Smooth muscle cell (in vitro differentiated cells): ENCODE results near the gene CAMLG. TPM values are rescaled to one million over a fixed set of nuclear protein-coding genes. Genes with fewer than 3 reads are reported as not detected.
"Not testable (repeated sequence)": the region's sequence is repeated elsewhere in the genome, so short reads cannot be mapped to it uniquely, and the experiment has no call there.

ENCODE experiments used
- DNase-seq: peaks from one replicate; lab custom pipeline; 2025; ENCODE audit not compliant: unreplicated experiment; lab: John Stamatoyannopoulos, UW
- H2AFZ ChIP-seq: fragments of 200-600 bp; sonication (generic); 2 replicates; pipeline ENCODE4 v1.6.0; 2016; ENCODE audit warnings: antibody characterized with exemption, low read depth, mild to moderate bottlenecking
- H3F3A ChIP-seq: fragments of 200-600 bp; sonication (generic); 2 replicates; pipeline ENCODE4 v1.6.0; 2017; ENCODE audit warnings: antibody characterized with exemption, low read depth
- H3K27ac ChIP-seq: fragments of 200-600 bp; sonication (generic); 2 replicates; pipeline ENCODE4 v1.5.1; 2016; ENCODE audit warnings: low read depth, mild to moderate bottlenecking
- H3K27me3 ChIP-seq: fragments of 200-600 bp; sonication (generic); 2 replicates; pipeline ENCODE4 v1.6.1; 2016; ENCODE audit warnings: low read depth, mild to moderate bottlenecking
- H3K36me3 ChIP-seq: fragments of 200-600 bp; sonication (generic); 2 replicates; pipeline ENCODE4 v1.5.1; 2016; ENCODE audit warnings: low read depth
- H3K4me1 ChIP-seq: fragments of 200-600 bp; sonication (generic); 2 replicates; pipeline ENCODE4 v1.5.1; 2016; ENCODE audit warnings: low read depth
- H3K4me2 ChIP-seq: fragments of 200-600 bp; sonication (generic); 2 replicates; pipeline ENCODE4 v1.6.0; 2016; ENCODE audit warnings: mild to moderate bottlenecking
- H3K4me3 ChIP-seq: fragments of 200-600 bp; sonication (generic); 2 replicates; pipeline ENCODE4 v1.5.1; 2016; ENCODE audit warnings: mild to moderate bottlenecking
- H3K79me2 ChIP-seq: fragments of 200-600 bp; sonication (generic); 2 replicates; pipeline ENCODE4 v1.6.0; 2016; ENCODE audit warnings: low read depth, mild to moderate bottlenecking
- H3K9ac ChIP-seq: fragments of 200-600 bp; sonication (generic); 2 replicates; pipeline ENCODE4 v1.6.0; 2016; ENCODE audit warnings: low read depth
- H3K9me3 ChIP-seq: fragments of 200-600 bp; sonication (generic); replicated peaks from 2 replicates; pipeline ENCODE4 v1.5.1; 2016; ENCODE audit warnings: low read depth
- H4K20me1 ChIP-seq: fragments of 200-600 bp; sonication (generic); 2 replicates; pipeline ENCODE4 v1.6.0; 2016; ENCODE audit warnings: low read depth
- WGBS: methylation state at CpG from one replicate; pipeline ENCODE4 v1.1.7; 2016; ENCODE audit warnings: low lambda C conversion rate; 5-methylcytosine and 5-hydroxymethylcytosine counted together
- polyA plus RNA-seq: library from polyadenylated mRNA; unstranded; fragments of >200 nt; fragmentation: Nextera tagmentation; extraction: Ambion mirVana; gene quantifications from 2 replicates; pipeline ENCODE4 v1.2.1, GENCODE V29; 2016
- total RNA-seq: library from RNA; depleted of rRNA; stranded (reverse); fragments of >200 nt; gene quantifications from 2 replicates; pipeline ENCODE4 v1.2.3, GENCODE V29; 2014
- TF ChIP-seq, protein P1 (sequence below): fragments of 200-600 bp; sonication (generic); IDR thresholded peaks from 2 replicates; pipeline ENCODE4 v1.5.1; 2017; ENCODE audit warnings: borderline replicate concordance, mild to moderate bottlenecking, antibody characterized with exemption; ENCODE audit not compliant: insufficient read depth, poor library complexity, severe bottlenecking

The CAMLG gene
- total and polyA plus RNA-seq, 2 experiments from 2014 or later, result 29.1 to 35.4 TPM

DNA sequence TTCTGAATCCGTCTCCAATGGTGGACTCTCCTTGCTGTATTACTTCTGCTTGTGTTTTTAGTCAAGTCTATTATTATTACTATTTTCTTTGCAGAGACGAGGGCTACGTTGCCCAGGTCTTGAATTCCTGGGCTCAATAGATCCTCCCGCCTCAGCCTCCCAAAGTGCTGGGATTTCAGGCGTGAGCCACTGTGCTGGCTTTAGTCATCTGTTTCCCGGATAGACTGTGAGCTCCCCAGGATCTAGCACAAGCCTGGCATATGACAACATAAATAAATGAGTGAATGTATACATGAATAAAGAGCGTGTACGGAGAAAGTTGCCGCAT, 19.8 kb downstream of the CAMLG start:
- peaks cover 34% of the 10 kb centered on the region for H4K20me1 ChIP-seq
- peaks cover 46% of the 10 kb centered on the region for H3K79me2 ChIP-seq
- no peaks in the 10 kb centered on the region for H3K27me3 ChIP-seq
- H3K4me2 ChIP-seq, result peak overlapping the region; percentile 83
- no peak for DNase-seq
- 21% methylated on average over 9 of the region's 9 CpGs for WGBS
- no peaks in the 10 kb centered on the region for H3K9me3 ChIP-seq
- peak overlapping the region; percentile 93 for H2AFZ ChIP-seq
- no peak overlapping the region for H3K27ac ChIP-seq
- H3K4me1 ChIP-seq, result peaks cover 11% of the 10 kb centered on the region
- TF ChIP-seq, protein P1, sequence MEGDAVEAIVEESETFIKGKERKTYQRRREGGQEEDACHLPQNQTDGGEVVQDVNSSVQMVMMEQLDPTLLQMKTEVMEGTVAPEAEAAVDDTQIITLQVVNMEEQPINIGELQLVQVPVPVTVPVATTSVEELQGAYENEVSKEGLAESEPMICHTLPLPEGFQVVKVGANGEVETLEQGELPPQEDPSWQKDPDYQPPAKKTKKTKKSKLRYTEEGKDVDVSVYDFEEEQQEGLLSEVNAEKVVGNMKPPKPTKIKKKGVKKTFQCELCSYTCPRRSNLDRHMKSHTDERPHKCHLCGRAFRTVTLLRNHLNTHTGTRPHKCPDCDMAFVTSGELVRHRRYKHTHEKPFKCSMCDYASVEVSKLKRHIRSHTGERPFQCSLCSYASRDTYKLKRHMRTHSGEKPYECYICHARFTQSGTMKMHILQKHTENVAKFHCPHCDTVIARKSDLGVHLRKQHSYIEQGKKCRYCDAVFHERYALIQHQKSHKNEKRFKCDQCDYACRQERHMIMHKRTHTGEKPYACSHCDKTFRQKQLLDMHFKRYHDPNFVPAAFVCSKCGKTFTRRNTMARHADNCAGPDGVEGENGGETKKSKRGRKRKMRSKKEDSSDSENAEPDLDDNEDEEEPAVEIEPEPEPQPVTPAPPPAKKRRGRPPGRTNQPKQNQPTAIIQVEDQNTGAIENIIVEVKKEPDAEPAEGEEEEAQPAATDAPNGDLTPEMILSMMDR, result no peak
- peak overlapping the region; percentile 88 for H3K4me3 ChIP-seq
- no peaks in the 10 kb centered on the region for H3K36me3 ChIP-seq
- no peaks in the 10 kb centered on the region for H3F3A ChIP-seq
- no peak overlapping the region for H3K9ac ChIP-seq

DNA sequence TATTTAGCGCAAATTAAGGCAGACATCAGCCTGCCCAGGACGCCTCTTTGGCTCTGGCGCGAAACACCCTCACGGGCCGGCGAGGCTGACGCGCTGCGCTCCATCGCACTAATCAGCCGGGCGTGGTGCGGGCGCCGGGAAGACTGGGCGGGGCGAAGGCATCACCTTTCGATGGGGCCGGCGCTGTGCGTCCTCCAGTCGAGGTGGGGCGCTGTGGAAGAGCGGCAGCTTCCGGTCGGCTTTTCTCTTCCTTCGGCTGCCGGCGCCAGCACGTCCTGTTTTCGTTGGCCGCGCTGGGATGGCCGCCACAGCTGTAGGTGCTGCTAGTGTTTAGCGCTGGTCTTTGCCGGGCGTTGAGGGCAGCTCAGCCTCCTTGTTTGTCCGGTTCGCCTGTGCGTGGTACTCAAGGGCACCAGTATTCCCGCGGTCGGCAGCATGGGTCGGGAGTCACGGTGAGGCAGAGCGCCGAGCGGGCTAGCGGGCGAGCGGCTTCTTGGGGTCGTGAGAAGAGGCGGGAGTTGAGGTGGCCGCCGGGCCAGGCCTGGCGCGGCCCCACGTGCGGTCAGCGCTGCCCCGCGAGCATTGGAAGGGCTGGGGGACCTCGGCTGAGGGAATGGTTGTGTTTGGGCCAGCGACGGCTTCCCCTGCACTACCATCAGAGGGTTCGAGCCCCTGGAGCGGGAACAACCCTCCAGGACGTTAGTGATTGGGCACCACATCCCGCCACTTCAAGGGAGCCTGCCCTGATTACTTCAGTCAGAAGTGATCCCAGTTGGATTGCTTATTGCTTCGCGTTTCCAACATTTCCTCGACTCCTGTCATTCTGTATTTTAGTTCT, 20.4 kb downstream of the CAMLG start, which contains the start of gene DDX46:
Gene DDX46 (plus strand): TSS at position 276 of the 838 bp plus-strand sequence. CDS start 160 bp downstream, at position 436.
- peaks cover 11% of the 10 kb centered on the region for H3K4me1 ChIP-seq
- 2% methylated on average over 72 of the region's 73 CpGs for WGBS
- H3F3A ChIP-seq, result no peaks in the 10 kb centered on the region
- peaks cover 52% of the 10 kb centered on the region for H3K79me2 ChIP-seq
- peak within 1 kb of the TSS; percentile 83 for H3K9ac ChIP-seq
- no peaks in the 10 kb centered on the region for H3K9me3 ChIP-seq
- peak within 1 kb of the TSS; percentile 45 for H3K27ac ChIP-seq
- DNase-seq, result peak; percentile 74
- no peaks in the 10 kb centered on the region for H3K27me3 ChIP-seq
- H3K36me3 ChIP-seq, result no peaks in the 10 kb centered on the region
- peak within 1 kb of the TSS; percentile 88 for H3K4me3 ChIP-seq
- TF ChIP-seq, protein P1, result peak; percentile 61
- H2AFZ ChIP-seq, result peak within 1 kb of the TSS; percentile 93
- peaks cover 40% of the 10 kb centered on the region for H4K20me1 ChIP-seq
- H3K4me2 ChIP-seq, result peak within 1 kb of the TSS; percentile 83

DNA sequence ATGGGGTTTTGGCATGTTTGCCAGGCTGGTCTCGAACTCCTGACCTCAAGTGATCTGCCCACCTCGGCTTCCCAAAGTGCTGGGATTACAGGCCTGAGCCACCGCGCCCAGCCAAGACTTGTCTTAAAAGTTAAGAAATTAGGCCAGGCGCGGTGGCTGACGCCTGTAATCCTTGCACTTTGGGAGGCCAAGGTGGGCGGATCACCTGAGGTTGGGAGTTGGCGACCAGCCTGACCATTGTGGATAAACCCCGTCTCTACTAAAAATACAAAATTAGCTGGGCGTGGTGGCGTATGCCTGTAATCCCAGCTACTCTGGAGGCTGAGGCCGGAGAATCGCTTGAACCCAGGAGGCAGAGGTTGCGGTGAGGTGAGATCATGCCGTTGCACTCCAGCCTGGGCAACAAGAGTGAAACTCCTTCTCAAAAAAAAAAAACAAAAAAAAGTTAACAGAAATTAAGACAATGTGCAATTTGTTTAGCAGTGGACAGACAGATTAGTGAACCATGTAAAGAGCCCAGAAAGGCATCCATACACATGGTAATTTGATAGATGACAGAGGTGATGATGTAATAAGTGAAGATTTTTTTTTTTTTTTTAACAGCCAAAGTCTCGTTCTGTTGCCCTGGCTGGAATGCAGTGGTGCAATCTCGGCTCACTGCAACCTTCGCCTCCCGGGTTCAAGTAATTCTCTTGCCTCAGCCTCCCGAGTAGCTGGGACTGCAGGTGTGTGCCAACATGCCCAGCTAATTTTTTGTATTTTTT, 29.4 kb downstream of the CAMLG start:
- not testable (repeated sequence) for H3K4me1 ChIP-seq, H2AFZ ChIP-seq, H3K27ac ChIP-seq, DNase-seq, H3K9ac ChIP-seq, H3K4me3 ChIP-seq, H3K9me3 ChIP-seq, H3K27me3 ChIP-seq, H3F3A ChIP-seq, H3K4me2 ChIP-seq
- Histone ChIP-seq H4K20me1 (peaks cover 17% of the 10 kb centered on the region), H3K36me3 (peaks cover 38% of the 10 kb centered on the region), H3K79me2 (peaks cover 23% of the 10 kb centered on the region)
- 97% methylated on average over 21 of the region's 21 CpGs for WGBS

DNA sequence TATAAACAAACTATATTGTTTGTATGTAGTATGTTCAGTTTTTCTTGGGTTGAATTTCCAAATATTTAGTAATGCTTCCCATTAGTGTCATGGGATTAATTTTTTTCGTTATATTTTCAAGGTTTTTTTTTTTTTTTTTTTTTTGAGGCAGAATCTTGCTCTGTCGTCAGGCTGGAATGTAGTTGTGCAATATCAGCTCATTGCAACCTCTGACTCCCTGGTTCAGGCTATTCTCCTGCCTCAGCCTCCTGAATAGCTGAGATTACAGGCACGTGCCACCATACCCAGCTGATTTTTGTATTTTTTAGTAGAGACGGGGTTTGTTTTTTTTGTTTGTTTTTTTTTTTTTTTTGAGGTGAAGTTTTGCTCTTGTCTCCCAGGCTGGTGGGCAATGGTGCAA, 30.9 kb downstream of the CAMLG start:
- Histone ChIP-seq H4K20me1 (peaks cover 6% of the 10 kb centered on the region), H3K27me3 (no peaks in the 10 kb centered on the region), H3K79me2 (peaks cover 8% of the 10 kb centered on the region), H3K9ac (no peak overlapping the region), H3K36me3 (peaks cover 47% of the 10 kb centered on the region), H3K27ac (no peak overlapping the region), H3K9me3 (no peaks in the 10 kb centered on the region), H3F3A (no peaks in the 10 kb centered on the region), H3K4me3 (no peak overlapping the region), H3K4me2 (no peak overlapping the region), H3K4me1 (no peaks in the 10 kb centered on the region), H2AFZ (no peak overlapping the region)
- 64% methylated on average over 4 of the region's 4 CpGs for WGBS
- TF ChIP-seq, protein P1, result no peak
- no peak for DNase-seq
